Measurements from ENCODE around the gene NHERF2.

Gene NHERF2

DNA sequence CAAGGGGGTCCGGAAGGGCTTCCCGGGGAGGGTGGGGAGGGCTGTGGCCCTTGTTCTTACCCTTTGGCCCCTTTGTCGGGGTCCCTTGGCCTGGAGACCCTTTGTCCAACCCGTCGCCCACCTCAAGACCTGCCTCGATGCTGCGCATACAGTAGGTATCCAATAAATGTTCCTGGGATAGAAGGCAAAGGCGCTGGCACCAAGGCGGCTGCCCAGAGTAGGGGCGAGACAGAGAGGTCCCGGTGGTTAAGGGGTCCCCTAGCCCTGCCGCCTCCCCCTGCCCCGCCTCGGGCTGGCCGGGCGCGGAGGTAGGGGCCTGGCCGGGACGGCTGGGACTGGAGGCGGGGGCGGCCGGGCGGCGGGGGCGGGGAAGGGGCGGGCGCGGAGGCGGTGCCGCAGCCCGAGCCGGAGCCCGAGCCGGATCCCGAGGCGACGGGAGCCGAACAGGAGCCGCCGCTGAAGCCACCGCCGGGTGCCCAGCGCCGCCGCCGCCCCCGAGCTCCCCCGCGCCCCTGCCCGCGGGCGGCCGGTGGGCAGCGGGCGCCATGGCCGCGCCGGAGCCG lies at the start of gene NHERF2:
NHERF2 (plus strand) TSS at position 442 of the 563 bp plus-strand sequence; CDS start at position 546, 104 bp downstream.
- Histone ChIP-seq H3K9me2 (replicated peaks; ENCODE audit: insufficient read depth, low read length) (no peaks in the 10 kb centered on the region), H3K79me2 (ENCODE audit: insufficient read depth, low read length) (no peaks in the 10 kb centered on the region), H3K4me2 (ENCODE audit: low read depth, low read length, poor library complexity, severe bottlenecking) (peak within 1 kb of the TSS; percentile 26), H3F3A (ENCODE audit: insufficient read depth) (no peaks in the 10 kb centered on the region), H3K9me3 (ENCODE audit: insufficient read depth, low read length) (no peaks in the 10 kb centered on the region), H3K9ac (ENCODE audit: low read length) (no peak within 1 kb of the TSS; the same call in 1 of the 2 replicates), H4K20me1 (ENCODE audit: low read depth, low read length) (no peaks in the 10 kb centered on the region), H3K36me3 (ENCODE audit: low read length) (no peaks in the 10 kb centered on the region), H2AFZ (ENCODE audit: low read depth, low read length, severe bottlenecking) (no peak within 1 kb of the TSS), H3K27ac (ENCODE audit: low read depth, low read length) (no peak within 1 kb of the TSS), H3K4me3 (ENCODE audit: insufficient read depth, low read length, poor library complexity, severe bottlenecking) (no peak within 1 kb of the TSS), H3K27me3 (ENCODE audit: low read length) (no peaks in the 10 kb centered on the region)
- TF ChIP-seq, protein P1, sequence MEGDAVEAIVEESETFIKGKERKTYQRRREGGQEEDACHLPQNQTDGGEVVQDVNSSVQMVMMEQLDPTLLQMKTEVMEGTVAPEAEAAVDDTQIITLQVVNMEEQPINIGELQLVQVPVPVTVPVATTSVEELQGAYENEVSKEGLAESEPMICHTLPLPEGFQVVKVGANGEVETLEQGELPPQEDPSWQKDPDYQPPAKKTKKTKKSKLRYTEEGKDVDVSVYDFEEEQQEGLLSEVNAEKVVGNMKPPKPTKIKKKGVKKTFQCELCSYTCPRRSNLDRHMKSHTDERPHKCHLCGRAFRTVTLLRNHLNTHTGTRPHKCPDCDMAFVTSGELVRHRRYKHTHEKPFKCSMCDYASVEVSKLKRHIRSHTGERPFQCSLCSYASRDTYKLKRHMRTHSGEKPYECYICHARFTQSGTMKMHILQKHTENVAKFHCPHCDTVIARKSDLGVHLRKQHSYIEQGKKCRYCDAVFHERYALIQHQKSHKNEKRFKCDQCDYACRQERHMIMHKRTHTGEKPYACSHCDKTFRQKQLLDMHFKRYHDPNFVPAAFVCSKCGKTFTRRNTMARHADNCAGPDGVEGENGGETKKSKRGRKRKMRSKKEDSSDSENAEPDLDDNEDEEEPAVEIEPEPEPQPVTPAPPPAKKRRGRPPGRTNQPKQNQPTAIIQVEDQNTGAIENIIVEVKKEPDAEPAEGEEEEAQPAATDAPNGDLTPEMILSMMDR (IDR thresholded peaks at IDR 0.05; ENCODE audit: insufficient read depth, low read length, poor library complexity, severe bottlenecking) = no peak
- no peak for TF ChIP-seq EZH2phosphoT487 (conservative IDR thresholded peaks at IDR 0.05; ENCODE audit: low read length)

- H3K4me2 ChIP-seq (ENCODE audit: low read depth, low read length, poor library complexity, severe bottlenecking) = no peak overlapping the region
- no peaks in the 10 kb centered on the region for H3F3A ChIP-seq (ENCODE audit: insufficient read depth)
- H3K36me3 ChIP-seq (ENCODE audit: low read length) = no peaks in the 10 kb centered on the region
- TF ChIP-seq EZH2phosphoT487 (conservative IDR thresholded peaks at IDR 0.05; ENCODE audit: low read length) = no peak
- TF ChIP-seq, protein P1 (IDR thresholded peaks at IDR 0.05; ENCODE audit: insufficient read depth, low read length, poor library complexity, severe bottlenecking) = no peak
- no peak overlapping the region for H3K4me3 ChIP-seq (ENCODE audit: insufficient read depth, low read length, poor library complexity, severe bottlenecking)
- H3K27ac ChIP-seq (ENCODE audit: low read depth, low read length) = no peak overlapping the region
- peaks cover 16% of the 10 kb centered on the region for H3K79me2 ChIP-seq (ENCODE audit: insufficient read depth, low read length)
- H3K27me3 ChIP-seq (ENCODE audit: low read length) = no peaks in the 10 kb centered on the region
- H3K9me2 ChIP-seq (replicated peaks; ENCODE audit: insufficient read depth, low read length) = no peaks in the 10 kb centered on the region
- no peaks in the 10 kb centered on the region for H3K9me3 ChIP-seq (ENCODE audit: insufficient read depth, low read length)
- H2AFZ ChIP-seq (ENCODE audit: low read depth, low read length, severe bottlenecking) = no peak overlapping the region
- H4K20me1 ChIP-seq (ENCODE audit: low read depth, low read length) = no peaks in the 10 kb centered on the region; the same call in 1 of the 2 replicates
- no peak overlapping the region for H3K9ac ChIP-seq (ENCODE audit: low read length)
These were observed 49.5 kb upstream of the NHERF2 start for GRCh38 chr16:1976951-1977874.

DNA sequence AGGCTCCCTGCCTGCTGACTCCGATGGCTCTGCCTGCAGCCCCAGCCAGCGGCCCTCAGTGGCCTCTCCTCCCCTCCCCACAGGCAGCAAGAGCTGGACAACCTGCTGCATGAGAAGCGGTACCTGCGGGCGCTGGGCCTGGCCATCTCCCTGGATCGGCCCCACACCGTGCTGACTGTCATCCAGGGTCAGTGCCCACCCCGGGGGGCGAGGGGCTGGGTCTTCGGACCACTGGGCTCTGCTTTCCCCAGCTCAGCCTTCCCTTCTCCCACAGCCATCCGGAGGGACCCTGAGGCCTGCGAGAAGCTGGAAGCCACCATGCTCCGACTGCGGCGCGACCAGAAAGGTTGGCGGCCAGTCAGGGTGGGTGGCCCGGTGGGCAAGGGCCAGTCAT lies 48.8 kb upstream of the NHERF2 start:
- Histone ChIP-seq H3K9ac (ENCODE audit: low read length) (no peak overlapping the region), H3K27ac (ENCODE audit: low read depth, low read length) (no peak overlapping the region), H3K27me3 (ENCODE audit: low read length) (no peaks in the 10 kb centered on the region)

More for the DNA sequence above, 48.8 kb upstream of the NHERF2 start:
- H3K4me2 ChIP-seq (ENCODE audit: low read depth, low read length, poor library complexity, severe bottlenecking) = no peak overlapping the region
- H3K9me2 ChIP-seq (replicated peaks; ENCODE audit: insufficient read depth, low read length) = no peaks in the 10 kb centered on the region
- no peak for TF ChIP-seq EZH2phosphoT487 (conservative IDR thresholded peaks at IDR 0.05; ENCODE audit: low read length)
- TF ChIP-seq, protein P1 (IDR thresholded peaks at IDR 0.05; ENCODE audit: insufficient read depth, low read length, poor library complexity, severe bottlenecking) = no peak
- H3K79me2 ChIP-seq (ENCODE audit: insufficient read depth, low read length) = peaks cover 10% of the 10 kb centered on the region
- H2AFZ ChIP-seq (ENCODE audit: low read depth, low read length, severe bottlenecking) = no peak overlapping the region
- no peaks in the 10 kb centered on the region for H3K9me3 ChIP-seq (ENCODE audit: insufficient read depth, low read length)
- no peaks in the 10 kb centered on the region for H4K20me1 ChIP-seq (ENCODE audit: low read depth, low read length)
- no peaks in the 10 kb centered on the region for H3F3A ChIP-seq (ENCODE audit: insufficient read depth)
- no peaks in the 10 kb centered on the region for H3K36me3 ChIP-seq (ENCODE audit: low read length)
- H3K4me3 ChIP-seq (ENCODE audit: insufficient read depth, low read length, poor library complexity, severe bottlenecking) = no peak overlapping the region
